Measurements from ENCODE around the gene FBXO42. TPM values are rescaled to one million over a fixed set of nuclear protein-coding genes. Genes with fewer than 3 reads are reported as not detected.

Gene FBXO42
- total and polyA plus RNA-seq, 2 of the 8 experiments (the other 6 are each of a cell fraction or from before 2014, with no cell fraction given), result 15.1 to 17.0 TPM

DNA sequence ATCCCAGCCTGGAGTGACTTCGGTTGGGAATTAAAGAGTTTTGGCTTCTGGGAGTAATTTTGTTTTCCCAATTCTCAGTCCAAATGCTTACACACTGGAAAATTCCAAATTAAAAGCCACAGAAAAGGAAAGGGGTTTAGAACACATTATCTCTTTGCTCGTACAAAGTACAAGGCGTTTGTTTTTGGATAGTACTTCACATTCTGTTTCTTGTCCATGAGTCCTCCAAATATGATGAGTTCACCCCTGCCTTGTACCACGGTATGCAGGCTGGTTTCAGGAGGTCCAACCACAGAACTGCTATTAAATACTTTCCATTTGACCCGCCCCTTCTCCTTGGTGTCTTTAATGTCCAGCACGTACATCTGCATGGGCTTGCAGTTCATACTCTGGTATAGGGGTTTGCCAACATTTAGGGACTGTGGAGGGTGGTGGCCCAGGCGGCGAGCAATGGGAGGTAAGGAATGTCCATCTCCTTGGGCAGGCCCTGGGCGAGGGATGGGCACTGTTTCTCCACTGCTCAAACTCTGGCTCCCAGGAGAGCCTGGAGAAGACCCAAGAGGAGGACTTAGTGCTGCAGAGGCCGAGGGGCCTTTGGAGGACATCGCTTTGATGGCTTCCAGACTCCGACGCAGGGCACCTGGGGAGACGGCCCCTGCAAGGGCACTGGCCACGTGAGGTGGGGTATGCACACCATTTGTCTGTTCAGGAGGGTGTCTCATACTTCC is 101.6 kb downstream of the FBXO42 start (continued):
- TF ChIP-seq, protein P1, sequence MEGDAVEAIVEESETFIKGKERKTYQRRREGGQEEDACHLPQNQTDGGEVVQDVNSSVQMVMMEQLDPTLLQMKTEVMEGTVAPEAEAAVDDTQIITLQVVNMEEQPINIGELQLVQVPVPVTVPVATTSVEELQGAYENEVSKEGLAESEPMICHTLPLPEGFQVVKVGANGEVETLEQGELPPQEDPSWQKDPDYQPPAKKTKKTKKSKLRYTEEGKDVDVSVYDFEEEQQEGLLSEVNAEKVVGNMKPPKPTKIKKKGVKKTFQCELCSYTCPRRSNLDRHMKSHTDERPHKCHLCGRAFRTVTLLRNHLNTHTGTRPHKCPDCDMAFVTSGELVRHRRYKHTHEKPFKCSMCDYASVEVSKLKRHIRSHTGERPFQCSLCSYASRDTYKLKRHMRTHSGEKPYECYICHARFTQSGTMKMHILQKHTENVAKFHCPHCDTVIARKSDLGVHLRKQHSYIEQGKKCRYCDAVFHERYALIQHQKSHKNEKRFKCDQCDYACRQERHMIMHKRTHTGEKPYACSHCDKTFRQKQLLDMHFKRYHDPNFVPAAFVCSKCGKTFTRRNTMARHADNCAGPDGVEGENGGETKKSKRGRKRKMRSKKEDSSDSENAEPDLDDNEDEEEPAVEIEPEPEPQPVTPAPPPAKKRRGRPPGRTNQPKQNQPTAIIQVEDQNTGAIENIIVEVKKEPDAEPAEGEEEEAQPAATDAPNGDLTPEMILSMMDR (IDR thresholded peaks at IDR 0.05; ENCODE audit: control extremely low read depth in 1 of 3, insufficient read depth in 1 of 3, low read depth in 1 of 3, low read length in 3 of 3), result no peak
- TF ChIP-seq, protein P2, sequence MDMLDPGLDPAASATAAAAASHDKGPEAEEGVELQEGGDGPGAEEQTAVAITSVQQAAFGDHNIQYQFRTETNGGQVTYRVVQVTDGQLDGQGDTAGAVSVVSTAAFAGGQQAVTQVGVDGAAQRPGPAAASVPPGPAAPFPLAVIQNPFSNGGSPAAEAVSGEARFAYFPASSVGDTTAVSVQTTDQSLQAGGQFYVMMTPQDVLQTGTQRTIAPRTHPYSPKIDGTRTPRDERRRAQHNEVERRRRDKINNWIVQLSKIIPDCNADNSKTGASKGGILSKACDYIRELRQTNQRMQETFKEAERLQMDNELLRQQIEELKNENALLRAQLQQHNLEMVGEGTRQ (IDR thresholded peaks at IDR 0.05; ENCODE audit: low read length), result no peak
- TF ChIP-seq KDM1A (IDR thresholded peaks at IDR 0.05; ENCODE audit: borderline replicate concordance, low read length) (no peak), KDM4A (IDR thresholded peaks at IDR 0.05; ENCODE audit: low read depth, low read length, severe bottlenecking) (no peak), JUN (IDR thresholded peaks at IDR 0.05; ENCODE audit: low read depth, low read length) (no peak), SP1 (IDR thresholded peaks at IDR 0.05; ENCODE audit: low read depth, low read length) (no peak)
